Mesendoderm (in vitro differentiated cells): Measurements from ENCODE around the gene PDE10A.

Source experiments
- DNase-seq: peaks from one replicate; pipeline ENCODE4 v3.0.0; 2013
- H2AK5ac ChIP-seq: 2 replicates; pipeline ENCODE4 v1.6.1; 2013; ENCODE audit warnings: low read length, inconsistent platforms
- H2BK120ac ChIP-seq: 2 replicates; pipeline ENCODE4 v1.6.1; 2013; ENCODE audit warnings: low read depth, mild to moderate bottlenecking, low read length, moderate library complexity, mixed read lengths
- H2BK15ac ChIP-seq: replicated peaks from 2 replicates; pipeline ENCODE4 v1.6.1; 2013; ENCODE audit warnings: low read depth, mild to moderate bottlenecking, moderate library complexity
- H2BK5ac ChIP-seq: 2 replicates; pipeline ENCODE4 v1.6.1; 2013; ENCODE audit warnings: low read length, inconsistent platforms
- H3K18ac ChIP-seq: 2 replicates; pipeline ENCODE4 v1.6.1; 2013; ENCODE audit warnings: mild to moderate bottlenecking, low read length, mixed read lengths
- H3K23ac ChIP-seq: one replicate; pipeline ENCODE4 v1.6.1; 2013; ENCODE audit warnings: low read length
- H3K27ac ChIP-seq: 2 replicates; pipeline ENCODE4 v1.5.1; 2013; ENCODE audit warnings: low read depth, mild to moderate bottlenecking, inconsistent platforms, low read length, moderate library complexity
- H3K27me3 ChIP-seq: 2 replicates; pipeline ENCODE4 v1.6.1; 2013; ENCODE audit warnings: low read length, control low read depth, mild to moderate bottlenecking, inconsistent platforms; ENCODE audit not compliant: insufficient read depth, poor library complexity
- H3K36me3 ChIP-seq: 2 replicates; pipeline ENCODE4 v1.6.1; 2013; ENCODE audit warnings: low read length, inconsistent platforms; ENCODE audit not compliant: control insufficient read depth, insufficient read depth
- H3K4ac ChIP-seq: one replicate; pipeline ENCODE4 v1.6.1; 2013; ENCODE audit warnings: low read depth, mild to moderate bottlenecking, low read length, moderate library complexity
- H3K4me1 ChIP-seq: 2 replicates; pipeline ENCODE4 v1.6.1; 2013; ENCODE audit warnings: low read depth, low read length, inconsistent platforms; ENCODE audit not compliant: control insufficient read depth
- H3K4me2 ChIP-seq: 2 replicates; pipeline ENCODE4 v1.6.1; 2013; ENCODE audit warnings: low read length
- H3K4me3 ChIP-seq: 2 replicates; pipeline ENCODE4 v1.5.1; 2013; ENCODE audit warnings: mild to moderate bottlenecking, low read length
- H3K56ac ChIP-seq: one replicate; pipeline ENCODE4 v1.6.1; 2013; ENCODE audit warnings: low read length
- H3K79me1 ChIP-seq: 2 replicates; pipeline ENCODE4 v1.6.1; 2013; ENCODE audit warnings: low read length, inconsistent platforms
- H3K79me2 ChIP-seq: 2 replicates; pipeline ENCODE4 v1.6.1; 2013; ENCODE audit warnings: mild to moderate bottlenecking, low read length; ENCODE audit not compliant: control insufficient read depth, insufficient read depth
- H3K9ac ChIP-seq: 2 replicates; pipeline ENCODE4 v1.6.1; 2013; ENCODE audit warnings: low read length, inconsistent platforms
- H4K5ac ChIP-seq: one replicate; pipeline ENCODE4 v1.6.1; 2013; ENCODE audit warnings: low read length
- H4K8ac ChIP-seq: one replicate; pipeline ENCODE4 v1.6.1; 2013; ENCODE audit warnings: low read depth, mild to moderate bottlenecking, control low read depth, low read length, moderate library complexity
- WGBS: extraction: QIAGEN DNeasy Blood & Tissue Kit; methylation state at CpG from one replicate; pipeline ENCODE4 v1.1.7; 2013; ENCODE audit warnings: low lambda C conversion rate, missing lambda C conversion rate; ENCODE audit not compliant: insufficient coverage; ENCODE audit errors: extremely low coverage; 5-methylcytosine and 5-hydroxymethylcytosine counted together

Gene PDE10A

GRCh38 chr6:165308926-165309731 is 353.9 kb downstream of the PDE10A start, which contains the start of gene C6orf118:
C6orf118 (minus strand) TSS chr6:165309605; CDS start chr6:165309586, 19 bp downstream.
- Histone ChIP-seq H3K27ac (no peak within 1 kb of the TSS), H3K4me1 (no peaks in the 10 kb centered on the region), H2AK5ac (no peak within 1 kb of the TSS), H2BK15ac (no peak within 1 kb of the TSS), H3K79me1 (no peaks in the 10 kb centered on the region), H3K4ac (no peak within 1 kb of the TSS), H2BK5ac (no peak within 1 kb of the TSS), H4K8ac (no peak within 1 kb of the TSS), H3K4me2 (peak within 1 kb of the TSS; percentile 77), H3K56ac (peak within 1 kb of the TSS; percentile 58), H3K4me3 (peak within 1 kb of the TSS; percentile 2), H3K18ac (no peak within 1 kb of the TSS), H3K23ac (no peak within 1 kb of the TSS), H4K5ac (no peak within 1 kb of the TSS), H2BK120ac (no peak within 1 kb of the TSS), H3K79me2 (no peaks in the 10 kb centered on the region), H3K27me3 (no peaks in the 10 kb centered on the region), H3K9ac (peak within 1 kb of the TSS; percentile 33), H3K36me3 (no peaks in the 10 kb centered on the region)
- DNase-seq = peak; percentile 96
- WGBS = no CpG with 5 or more reads among the region's 35 CpGs

GRCh38 chr6:165306955-165307354 is 356.1 kb downstream of the PDE10A start:
- H3K18ac ChIP-seq = no peak overlapping the region
- H2AK5ac ChIP-seq = no peak overlapping the region
- H3K4me2 ChIP-seq = no peak overlapping the region
- DNase-seq = no peak
- H2BK15ac ChIP-seq = no peak overlapping the region
- H3K36me3 ChIP-seq = no peaks in the 10 kb centered on the region
- H3K27me3 ChIP-seq = no peaks in the 10 kb centered on the region
- H3K4me3 ChIP-seq = no peak overlapping the region
- H3K27ac ChIP-seq = no peak overlapping the region
- H2BK120ac ChIP-seq = no peak overlapping the region
- H3K4me1 ChIP-seq = no peaks in the 10 kb centered on the region
- H3K79me1 ChIP-seq = no peaks in the 10 kb centered on the region
- H3K79me2 ChIP-seq = no peaks in the 10 kb centered on the region
- H3K23ac ChIP-seq = no peak overlapping the region
- H3K56ac ChIP-seq = no peak overlapping the region
- H3K9ac ChIP-seq = no peak overlapping the region
- H3K4ac ChIP-seq = no peak overlapping the region
- H2BK5ac ChIP-seq = no peak overlapping the region
- no peak overlapping the region for H4K8ac ChIP-seq
- H4K5ac ChIP-seq = no peak overlapping the region
- no CpG with 5 or more reads among the region's 3 CpGs for WGBS

GRCh38 chr6:165301372-165302246 is 361.4 kb downstream of the PDE10A start:
- Histone ChIP-seq H3K79me1 (no peaks in the 10 kb centered on the region), H2AK5ac (no peak overlapping the region), H4K8ac (no peak overlapping the region), H3K4me2 (no peak overlapping the region), H4K5ac (no peak overlapping the region), H3K27ac (no peak overlapping the region), H3K36me3 (no peaks in the 10 kb centered on the region), H2BK120ac (no peak overlapping the region), H3K4me1 (no peaks in the 10 kb centered on the region), H3K18ac (no peak overlapping the region), H2BK5ac (no peak overlapping the region), H2BK15ac (no peak overlapping the region), H3K27me3 (no peaks in the 10 kb centered on the region), H3K4me3 (no peak overlapping the region), H3K79me2 (no peaks in the 10 kb centered on the region), H3K9ac (no peak overlapping the region), H3K23ac (no peak overlapping the region), H3K4ac (no peak overlapping the region), H3K56ac (no peak overlapping the region)
- DNase-seq = no peak
- no CpG with 5 or more reads among the region's 38 CpGs for WGBS

- no peak for DNase-seq
- no peak overlapping the region for H3K56ac ChIP-seq
- no peak overlapping the region for H2BK120ac ChIP-seq
- H3K79me1 ChIP-seq = no peaks in the 10 kb centered on the region
- H3K4ac ChIP-seq = no peak overlapping the region
- H3K23ac ChIP-seq = no peak overlapping the region
- no peaks in the 10 kb centered on the region for H3K36me3 ChIP-seq
- no peak overlapping the region for H3K4me2 ChIP-seq
- no peaks in the 10 kb centered on the region for H3K4me1 ChIP-seq
- no peak overlapping the region for H3K27ac ChIP-seq
- no peaks in the 10 kb centered on the region for H3K79me2 ChIP-seq
- H4K5ac ChIP-seq = no peak overlapping the region
- H3K9ac ChIP-seq = no peak overlapping the region
- WGBS = no CpG with 5 or more reads among the region's 13 CpGs
- H2BK15ac ChIP-seq = no peak overlapping the region
- no peak overlapping the region for H3K18ac ChIP-seq
- H2AK5ac ChIP-seq = no peak overlapping the region
- H2BK5ac ChIP-seq = no peak overlapping the region
- no peaks in the 10 kb centered on the region for H3K27me3 ChIP-seq
- no peak overlapping the region for H3K4me3 ChIP-seq
- no peak overlapping the region for H4K8ac ChIP-seq
These were observed 362.6 kb downstream of the PDE10A start for GRCh38 chr6:165300422-165300936.

GRCh38 chr6:165298875-165299274 is 364.2 kb downstream of the PDE10A start:
- no peaks in the 10 kb centered on the region for H3K79me2 ChIP-seq

More at GRCh38 chr6:165298875-165299274, 364.2 kb downstream of the PDE10A start:
- no peak overlapping the region for H3K4me2 ChIP-seq
- no peak overlapping the region for H3K4ac ChIP-seq
- no peak overlapping the region for H3K23ac ChIP-seq
- H2BK120ac ChIP-seq = no peak overlapping the region
- DNase-seq = no peak
- no peaks in the 10 kb centered on the region for H3K4me1 ChIP-seq
- no peak overlapping the region for H3K56ac ChIP-seq
- no peaks in the 10 kb centered on the region for H3K36me3 ChIP-seq
- H3K79me1 ChIP-seq = no peaks in the 10 kb centered on the region
- no peak overlapping the region for H3K27ac ChIP-seq
- H3K4me3 ChIP-seq = no peak overlapping the region
- H2AK5ac ChIP-seq = no peak overlapping the region
- H2BK5ac ChIP-seq = no peak overlapping the region
- H2BK15ac ChIP-seq = no peak overlapping the region
- H3K18ac ChIP-seq = no peak overlapping the region
- no peaks in the 10 kb centered on the region for H3K27me3 ChIP-seq
- H4K8ac ChIP-seq = no peak overlapping the region
- H4K5ac ChIP-seq = no peak overlapping the region
- no peak overlapping the region for H3K9ac ChIP-seq
- no CpG with 5 or more reads among the region's 5 CpGs for WGBS
